Measurements from ENCODE around the gene LGALS3.

DNA sequence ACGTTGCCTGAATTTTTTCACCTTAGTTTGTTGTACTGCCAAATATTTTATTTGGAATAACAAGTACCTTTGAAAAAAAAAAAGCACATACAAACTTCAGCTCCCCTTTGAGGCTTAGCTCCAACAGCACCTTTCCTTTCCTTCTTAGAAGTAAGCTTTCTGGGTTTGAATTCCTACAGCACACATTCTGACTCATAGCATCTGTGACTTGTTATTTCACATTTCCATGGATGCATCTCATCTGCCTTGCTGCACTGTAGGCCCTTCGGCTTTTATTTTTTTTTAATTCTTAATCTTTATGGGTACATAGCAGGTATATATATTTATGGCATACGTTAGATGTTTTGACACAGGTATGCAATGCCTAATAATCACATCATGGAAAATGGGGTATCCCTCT is 7.2 kb downstream of the LGALS3 start:
- TF ChIP-seq, protein P1, sequence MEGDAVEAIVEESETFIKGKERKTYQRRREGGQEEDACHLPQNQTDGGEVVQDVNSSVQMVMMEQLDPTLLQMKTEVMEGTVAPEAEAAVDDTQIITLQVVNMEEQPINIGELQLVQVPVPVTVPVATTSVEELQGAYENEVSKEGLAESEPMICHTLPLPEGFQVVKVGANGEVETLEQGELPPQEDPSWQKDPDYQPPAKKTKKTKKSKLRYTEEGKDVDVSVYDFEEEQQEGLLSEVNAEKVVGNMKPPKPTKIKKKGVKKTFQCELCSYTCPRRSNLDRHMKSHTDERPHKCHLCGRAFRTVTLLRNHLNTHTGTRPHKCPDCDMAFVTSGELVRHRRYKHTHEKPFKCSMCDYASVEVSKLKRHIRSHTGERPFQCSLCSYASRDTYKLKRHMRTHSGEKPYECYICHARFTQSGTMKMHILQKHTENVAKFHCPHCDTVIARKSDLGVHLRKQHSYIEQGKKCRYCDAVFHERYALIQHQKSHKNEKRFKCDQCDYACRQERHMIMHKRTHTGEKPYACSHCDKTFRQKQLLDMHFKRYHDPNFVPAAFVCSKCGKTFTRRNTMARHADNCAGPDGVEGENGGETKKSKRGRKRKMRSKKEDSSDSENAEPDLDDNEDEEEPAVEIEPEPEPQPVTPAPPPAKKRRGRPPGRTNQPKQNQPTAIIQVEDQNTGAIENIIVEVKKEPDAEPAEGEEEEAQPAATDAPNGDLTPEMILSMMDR (IDR thresholded peaks at IDR 0.05): no peak
- no peak for TF ChIP-seq POLR2A (IDR thresholded peaks at IDR 0.05)

Measured in Peyer's patch (tissue), 4 donors.